ENCODE measurements around the gene CLMN.

DNA sequence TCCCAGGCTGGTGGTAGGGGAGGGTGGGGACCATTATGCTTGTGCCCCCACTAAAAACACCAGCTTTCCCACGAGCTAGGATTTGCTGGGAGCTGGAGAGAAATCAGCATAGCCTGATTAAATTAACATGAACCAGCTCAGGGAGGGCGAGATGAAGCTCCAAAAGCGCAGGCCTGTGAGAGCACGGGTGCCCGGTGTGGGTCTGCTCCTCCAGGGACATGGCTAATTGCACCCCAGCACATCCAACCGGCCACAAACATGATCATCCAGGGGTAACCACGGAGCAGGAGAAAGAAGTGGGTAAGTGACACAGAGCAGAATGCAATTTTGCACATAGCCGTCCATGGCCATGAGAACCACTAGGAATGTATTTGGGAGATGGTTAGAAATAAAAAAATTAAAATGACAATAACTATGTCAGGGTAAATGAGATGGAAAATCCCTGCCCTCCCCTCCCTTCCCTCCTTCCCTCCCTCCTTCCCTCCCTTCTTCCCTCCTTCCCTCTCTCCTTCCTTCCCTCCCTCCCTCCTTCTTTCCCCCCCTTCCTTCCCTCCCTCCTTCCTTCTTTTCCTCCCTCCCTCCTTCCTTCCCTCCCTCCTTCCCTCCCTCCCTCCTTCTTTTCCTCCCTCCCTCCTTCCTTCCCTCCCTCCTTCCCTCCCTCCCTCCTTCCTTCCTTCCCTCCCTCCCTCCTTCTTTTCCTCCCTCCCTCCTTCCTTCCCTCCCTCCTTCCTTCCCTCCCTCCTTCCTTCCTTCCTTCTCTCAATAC lies 26.9 kb downstream of the CLMN start:
- TF ChIP-seq, protein P1, sequence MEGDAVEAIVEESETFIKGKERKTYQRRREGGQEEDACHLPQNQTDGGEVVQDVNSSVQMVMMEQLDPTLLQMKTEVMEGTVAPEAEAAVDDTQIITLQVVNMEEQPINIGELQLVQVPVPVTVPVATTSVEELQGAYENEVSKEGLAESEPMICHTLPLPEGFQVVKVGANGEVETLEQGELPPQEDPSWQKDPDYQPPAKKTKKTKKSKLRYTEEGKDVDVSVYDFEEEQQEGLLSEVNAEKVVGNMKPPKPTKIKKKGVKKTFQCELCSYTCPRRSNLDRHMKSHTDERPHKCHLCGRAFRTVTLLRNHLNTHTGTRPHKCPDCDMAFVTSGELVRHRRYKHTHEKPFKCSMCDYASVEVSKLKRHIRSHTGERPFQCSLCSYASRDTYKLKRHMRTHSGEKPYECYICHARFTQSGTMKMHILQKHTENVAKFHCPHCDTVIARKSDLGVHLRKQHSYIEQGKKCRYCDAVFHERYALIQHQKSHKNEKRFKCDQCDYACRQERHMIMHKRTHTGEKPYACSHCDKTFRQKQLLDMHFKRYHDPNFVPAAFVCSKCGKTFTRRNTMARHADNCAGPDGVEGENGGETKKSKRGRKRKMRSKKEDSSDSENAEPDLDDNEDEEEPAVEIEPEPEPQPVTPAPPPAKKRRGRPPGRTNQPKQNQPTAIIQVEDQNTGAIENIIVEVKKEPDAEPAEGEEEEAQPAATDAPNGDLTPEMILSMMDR (IDR thresholded peaks at IDR 0.05; ENCODE audit: low read length): no peak
- no peak for TF ChIP-seq EZH2 (IDR thresholded peaks at IDR 0.05; ENCODE audit: borderline replicate concordance, low read length)
